HCT116 (cell line): ENCODE results near the gene LY9.

Source experiments
- CTCF ChIP-seq, 3 experiments: fragments of 200-600 bp in 1 of 3; sonication (generic) in 1 of 3; IDR thresholded peaks in 2 of 3; conservative IDR thresholded peaks in 1 of 3; 2 replicates each; pipeline ENCODE4 v1.5.1; 2012 to 2017; ENCODE audit warnings: low read depth in 2 of 3, low read length in 2 of 3, antibody characterized with exemption in 1 of 3, borderline replicate concordance in 1 of 3, control low read depth in 1 of 3, mild to moderate bottlenecking in 1 of 3, mixed read lengths in 1 of 3, mixed run types in 1 of 3, moderate library complexity in 1 of 3; ENCODE audit not compliant: insufficient read depth in 1 of 3
- FOSL1 ChIP-seq: IDR thresholded peaks from 2 replicates; pipeline ENCODE4 v1.6.1; 2012; ENCODE audit warnings: low read depth
- POLR2A ChIP-seq: IDR thresholded peaks from 2 replicates; pipeline ENCODE4 v1.7.0; 2011; ENCODE audit warnings: borderline replicate concordance; ENCODE audit not compliant: insufficient read depth, insufficient read length; ENCODE audit errors: extremely low read depth

GRCh38 chr1:160774886-160775719 is 20.9 kb upstream of the LY9 start:
- TF ChIP-seq POLR2A (no peak), CTCF (IDR thresholded peaks at IDR 0.05 in 2 of 3, conservative IDR thresholded peaks at IDR 0.05 in 1 of 3; ENCODE audit: borderline replicate concordance in 1 of 3, insufficient read depth in 1 of 3, low read depth in 2 of 3, low read length in 2 of 3) (no peak), FOSL1 (no peak)
